UCSD-AML1 (cell line): ENCODE results near the gene SFXN1.
"Not testable (repeated sequence)": the region's sequence is repeated elsewhere in the genome, so short reads cannot be mapped to it uniquely, and the experiment has no call there.

Source experiments
- DNase-seq: peaks from one replicate; lab custom pipeline; 2025; ENCODE audit not compliant: unreplicated experiment; lab: John Stamatoyannopoulos, UW

The SFXN1 gene

GRCh38 chr5:175493726-175494125 is 15.4 kb downstream of the SFXN1 start:
- DNase-seq = no peak

GRCh38 chr5:175494264-175495183 is 16.2 kb downstream of the SFXN1 start:
- no peak for DNase-seq

GRCh38 chr5:175501759-175502158 is 23.4 kb downstream of the SFXN1 start:
- DNase-seq = no peak

GRCh38 chr5:175507671-175508070 is 29.3 kb downstream of the SFXN1 start:
- DNase-seq = not testable (repeated sequence)

GRCh38 chr5:175508896-175509295 is 30.5 kb downstream of the SFXN1 start:
- no peak for DNase-seq

- no peak for DNase-seq
Measured at GRCh38 chr5:175513297-175513696, 34.9 kb downstream of the SFXN1 start.

GRCh38 chr5:175513726-175514125 is 35.4 kb downstream of the SFXN1 start:
- no peak for DNase-seq

GRCh38 chr5:175516933-175517823 is 38.8 kb downstream of the SFXN1 start:
- DNase-seq = no peak

- no peak for DNase-seq
Measured at GRCh38 chr5:175517824-175518450, 39.6 kb downstream of the SFXN1 start.

GRCh38 chr5:175519006-175519405 is 40.6 kb downstream of the SFXN1 start:
- DNase-seq = no peak

GRCh38 chr5:175520321-175520720 is 42.0 kb downstream of the SFXN1 start:
- no peak for DNase-seq

- no peak for DNase-seq
Measured at GRCh38 chr5:175520873-175521272, 42.5 kb downstream of the SFXN1 start.

- no peak for DNase-seq
Measured at GRCh38 chr5:175521313-175521833, 43.0 kb downstream of the SFXN1 start.

GRCh38 chr5:175523292-175523691 is 44.9 kb downstream of the SFXN1 start:
- DNase-seq = no peak

GRCh38 chr5:175524211-175524610 is 45.9 kb downstream of the SFXN1 start:
- no peak for DNase-seq

- no peak for DNase-seq
Measured at GRCh38 chr5:175526691-175527090, 48.3 kb downstream of the SFXN1 start.

GRCh38 chr5:175531361-175531760 is 53.0 kb downstream of the SFXN1 start:
- no peak for DNase-seq

GRCh38 chr5:175534070-175534932 is 55.9 kb downstream of the SFXN1 start:
- peak; percentile 84 for DNase-seq

GRCh38 chr5:175535331-175535730 is 57.0 kb downstream of the SFXN1 start:
- not testable (repeated sequence) for DNase-seq

- DNase-seq = no peak
Measured at GRCh38 chr5:175535796-175536195, 57.4 kb downstream of the SFXN1 start.
